Right renal pelvis (tissue), 4 donors: ENCODE measurements around the gene PCDHGA1. TPM values are rescaled to one million over a fixed set of nuclear protein-coding genes. Genes with fewer than 3 reads are reported as not detected.
"Not testable (repeated sequence)": the region's sequence is repeated elsewhere in the genome, so short reads cannot be mapped to it uniquely, and the experiment has no call there.

Experiments
- DNase-seq, 4 donors: peaks; one replicate each; pipeline ENCODE4 v3.0.0-alpha.2; 2013; ENCODE audit warnings: low read depth in 4 of 4, low spot score in 3 of 4, missing footprints in 1 of 4
- polyA plus RNA-seq, 4 donors: library from polyadenylated mRNA; unstranded; fragments of 120-200 nt; gene quantifications; one replicate each; pipeline ENCODE4 v1.2.1, GENCODE V29; 2013; ENCODE audit not compliant: insufficient read length in 4 of 4

The PCDHGA1 gene
- polyA plus RNA-seq, 4 donors: 0.74 to 1.3 (median 0.96) TPM

DNA sequence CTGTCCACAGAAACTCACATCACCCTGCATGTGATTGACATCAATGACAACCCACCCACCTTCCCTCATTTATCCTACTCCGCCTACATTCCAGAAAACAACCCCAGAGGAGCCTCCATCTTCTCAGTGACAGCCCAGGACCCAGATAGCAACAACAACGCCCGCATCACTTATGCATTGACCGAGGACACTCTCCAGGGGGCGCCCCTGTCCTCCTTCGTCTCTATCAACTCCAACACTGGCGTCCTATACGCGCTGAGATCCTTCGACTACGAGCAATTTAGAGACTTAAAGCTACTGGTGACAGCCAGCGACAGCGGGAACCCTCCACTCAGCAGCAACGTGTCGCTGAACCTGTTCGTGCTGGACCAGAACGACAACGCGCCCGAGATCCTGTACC is 15.0 kb downstream of the PCDHGA1 start:
- no peak for DNase-seq

DNA sequence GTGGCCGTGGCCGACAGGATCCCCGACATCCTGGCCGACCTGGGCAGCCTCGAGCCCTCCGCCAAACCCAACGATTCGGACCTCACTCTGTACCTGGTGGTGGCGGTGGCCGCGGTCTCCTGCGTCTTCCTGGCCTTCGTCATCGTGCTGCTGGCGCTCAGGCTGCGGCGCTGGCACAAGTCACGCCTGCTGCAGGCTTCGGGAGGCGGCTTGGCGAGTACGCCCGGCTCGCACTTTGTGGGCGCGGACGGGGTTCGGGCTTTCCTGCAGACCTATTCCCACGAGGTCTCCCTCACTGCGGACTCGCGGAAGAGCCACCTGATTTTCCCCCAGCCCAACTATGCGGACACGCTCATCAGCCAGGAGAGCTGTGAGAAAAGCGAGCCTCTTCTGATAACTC is 15.7 kb downstream of the PCDHGA1 start:
- DNase-seq: not testable (repeated sequence)

GRCh38 chr5:141349917-141350619 is 19.8 kb downstream of the PCDHGA1 start, which contains the start of gene PCDHGB1:
PCDHGB1 (plus strand) TSS chr5:141350099; CDS start chr5:141350261, 162 bp downstream.
- no peak for DNase-seq

DNA sequence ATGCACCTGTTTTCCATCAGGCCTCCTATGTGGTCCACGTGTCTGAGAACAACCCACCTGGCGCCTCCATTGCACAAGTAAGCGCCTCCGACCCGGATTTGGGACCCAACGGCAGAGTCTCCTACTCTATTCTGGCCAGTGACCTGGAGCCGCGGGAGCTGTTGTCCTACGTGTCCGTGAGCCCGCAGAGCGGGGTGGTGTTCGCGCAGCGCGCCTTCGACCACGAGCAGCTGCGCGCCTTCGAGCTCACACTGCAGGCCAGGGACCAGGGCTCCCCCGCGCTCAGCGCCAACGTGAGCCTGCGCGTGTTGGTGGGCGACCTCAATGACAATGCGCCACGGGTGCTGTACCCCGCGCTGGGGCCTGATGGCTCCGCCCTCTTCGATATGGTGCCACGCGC is 21.3 kb downstream of the PCDHGA1 start:
- no peak for DNase-seq

GRCh38 chr5:141354900-141355469 is 24.7 kb downstream of the PCDHGA1 start, which contains the start of gene PCDHGA4:
PCDHGA4 (plus strand) TSS chr5:141355021; CDS start chr5:141355108, 87 bp downstream.
- no peak for DNase-seq

GRCh38 chr5:141355641-141356040 is 25.3 kb downstream of the PCDHGA1 start:
- DNase-seq: no peak

GRCh38 chr5:141356133-141356532 is 25.8 kb downstream of the PCDHGA1 start:
- DNase-seq: no peak

- DNase-seq: no peak
These were observed 26.6 kb downstream of the PCDHGA1 start for GRCh38 chr5:141356950-141357349.

GRCh38 chr5:141359790-141360426 is 29.6 kb downstream of the PCDHGA1 start, which contains the start of gene PCDHGB2:
PCDHGB2 (plus strand) TSS chr5:141359994; CDS start chr5:141360136, 142 bp downstream.
- no peak for DNase-seq

DNA sequence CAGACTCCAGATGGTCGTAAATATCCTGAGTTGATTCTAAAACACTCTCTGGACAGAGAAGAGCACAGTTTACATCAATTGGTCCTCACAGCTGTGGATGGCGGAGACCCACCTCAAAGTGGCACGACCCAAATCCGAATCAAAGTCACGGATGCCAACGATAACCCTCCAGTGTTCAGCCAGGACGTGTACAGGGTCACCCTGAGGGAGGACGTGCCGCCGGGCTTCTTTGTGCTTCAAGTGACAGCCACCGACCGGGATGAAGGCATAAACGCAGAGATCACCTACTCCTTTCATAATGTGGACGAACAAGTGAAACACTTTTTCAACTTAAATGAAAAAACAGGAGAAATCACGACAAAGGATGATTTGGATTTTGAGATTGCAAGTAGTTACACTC is 30.4 kb downstream of the PCDHGA1 start:
- no peak for DNase-seq

GRCh38 chr5:141362719-141363118 is 32.4 kb downstream of the PCDHGA1 start:
- no peak for DNase-seq

GRCh38 chr5:141363952-141364660 is 33.8 kb downstream of the PCDHGA1 start, which contains the start of gene PCDHGA5:
PCDHGA5 (plus strand) TSS chr5:141364162; CDS start chr5:141364331, 169 bp downstream.
- no peak for DNase-seq

- no peak for DNase-seq
These were observed 35.9 kb downstream of the PCDHGA1 start for GRCh38 chr5:141366016-141366896.

DNA sequence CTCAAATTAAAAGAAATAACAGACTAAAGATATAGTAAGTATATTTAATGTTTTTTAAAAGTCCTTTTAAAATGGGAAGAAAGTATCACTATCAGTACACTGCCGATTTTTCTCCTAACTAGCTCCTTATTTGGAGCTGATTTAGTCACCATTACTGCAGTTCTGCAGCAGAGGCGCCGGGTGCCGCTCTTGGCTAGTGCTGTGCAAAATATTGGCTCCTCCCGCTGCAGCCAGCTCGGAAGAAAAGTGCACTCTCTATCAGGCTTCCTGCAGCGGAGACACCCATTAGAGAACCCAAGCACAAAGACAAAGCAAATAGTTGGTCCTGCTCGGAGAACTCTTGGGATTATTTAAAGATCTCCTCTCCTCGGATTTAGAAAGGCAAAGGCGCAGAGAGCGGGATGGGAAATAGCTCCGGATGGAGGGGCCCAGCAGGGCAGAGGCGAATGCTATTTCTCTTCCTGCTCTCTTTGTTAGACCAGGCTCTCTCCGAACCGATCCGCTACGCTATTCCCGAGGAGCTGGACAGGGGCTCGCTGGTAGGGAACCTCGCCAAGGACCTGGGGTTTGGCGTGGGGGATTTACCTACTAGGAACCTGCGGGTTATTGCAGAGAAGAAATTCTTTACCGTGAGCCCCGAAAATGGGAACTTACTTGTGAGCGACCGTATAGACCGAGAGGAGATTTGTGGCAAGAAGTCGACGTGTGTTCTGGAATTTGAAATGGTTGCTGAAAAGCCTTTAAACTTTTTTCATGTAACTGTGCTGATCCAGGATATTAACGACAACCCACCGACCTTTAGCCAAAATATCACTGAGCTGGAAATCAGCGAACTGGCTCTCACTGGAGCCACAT is 39.9 kb downstream of the PCDHGA1 start, which contains the start of gene PCDHGB3:
Gene PCDHGB3 (plus strand): TSS at position 249 of the 855 bp plus-strand sequence. CDS start 153 bp downstream, at position 402.
- DNase-seq: no peak

- no peak for DNase-seq
These were observed 41.5 kb downstream of the PCDHGA1 start for GRCh38 chr5:141371572-141372475.

DNA sequence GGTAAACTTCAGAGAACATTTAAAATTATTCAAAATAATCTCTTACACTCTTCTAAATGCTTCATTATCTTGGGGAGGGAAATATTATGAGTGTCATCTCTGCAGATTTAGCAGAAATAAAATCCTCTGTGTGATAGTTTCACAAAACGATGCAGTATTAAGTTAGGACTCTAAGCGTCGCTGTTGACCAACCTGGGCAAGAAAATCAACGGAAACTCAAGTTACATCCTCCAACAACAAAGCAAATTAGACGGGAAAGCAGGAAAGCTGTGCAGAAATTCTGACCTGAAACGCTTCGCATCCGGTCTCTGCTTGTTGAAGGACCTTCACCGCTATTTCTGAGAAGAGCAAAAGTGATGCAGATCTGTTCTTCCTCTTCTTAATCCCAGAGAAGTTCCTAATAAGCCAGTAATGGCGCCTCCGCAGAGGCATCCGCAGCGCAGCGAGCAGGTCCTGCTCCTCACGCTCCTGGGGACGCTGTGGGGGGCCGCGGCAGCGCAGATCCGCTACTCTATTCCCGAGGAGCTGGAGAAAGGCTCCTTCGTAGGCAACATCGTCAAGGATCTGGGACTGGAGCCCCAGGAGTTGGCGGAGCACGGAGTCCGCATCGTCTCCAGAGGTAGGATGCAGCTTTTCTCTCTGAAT is 43.5 kb downstream of the PCDHGA1 start, which contains the start of gene PCDHGA6:
Gene PCDHGA6 (plus strand): TSS at position 219 of the 645 bp plus-strand sequence. CDS start 193 bp downstream, at position 412.
- no peak for DNase-seq

DNA sequence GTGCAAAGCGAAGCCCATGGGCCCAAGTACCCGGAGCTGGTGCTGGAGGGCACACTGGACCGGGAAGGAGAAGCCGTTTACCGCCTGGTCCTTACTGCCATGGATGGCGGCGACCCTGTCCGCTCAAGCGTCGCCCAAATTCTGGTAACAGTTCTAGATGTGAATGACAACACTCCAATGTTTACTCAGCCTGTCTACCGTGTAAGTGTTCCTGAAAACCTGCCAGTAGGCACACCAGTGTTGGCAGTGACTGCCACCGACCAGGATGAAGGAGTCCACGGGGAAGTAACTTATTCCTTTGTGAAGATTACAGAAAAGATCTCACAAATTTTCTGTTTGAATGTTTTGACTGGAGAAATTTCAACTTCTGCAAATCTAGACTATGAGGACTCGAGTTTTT is 44.3 kb downstream of the PCDHGA1 start:
- DNase-seq: no peak
